OCI-LY1 (cell line): Measurements from ENCODE around the gene CYTH3.

Source experiments
- CTCF ChIP-seq: fragments of 200-600 bp; sonication (generic), shearing (Covaris generic); IDR thresholded peaks from 2 replicates; pipeline ENCODE4 v1.5.1; 2017; ENCODE audit warnings: mild to moderate bottlenecking, antibody characterized with exemption, low read length, moderate library complexity, mixed read lengths
- EZH2 ChIP-seq: fragments of 200-600 bp; sonication (generic), shearing (Covaris generic); IDR thresholded peaks from 2 replicates; pipeline ENCODE4 v1.8.0; 2017; ENCODE audit warnings: borderline replicate concordance, mixed run types, mild to moderate bottlenecking, antibody characterized with exemption, low read length, moderate library complexity, mixed read lengths

- TF ChIP-seq CTCF (no peak), EZH2 (no peak)
These were observed 113.9 kb downstream of the CYTH3 start for GRCh38 chr7:6158424-6159096.
